GM19397 (cell line): ENCODE data around the gene SMOC2.

Experiments
- ATAC-seq: cut with Tn5 transposase; IDR thresholded peaks from one replicate; pipeline ENCODE4 v1.9.1; 2021; ENCODE audit warnings: mild to moderate bottlenecking, moderate library complexity; ENCODE audit not compliant: unreplicated experiment

The SMOC2 gene

GRCh38 chr6:168641446-168641845 lies 200.5 kb downstream of the SMOC2 start:
- no peak for ATAC-seq

GRCh38 chr6:168643401-168643800 lies 202.4 kb downstream of the SMOC2 start:
- ATAC-seq, result no peak

- ATAC-seq, result no peak
Measured at GRCh38 chr6:168645326-168645725, 204.3 kb downstream of the SMOC2 start.

- ATAC-seq, result no peak
Measured at GRCh38 chr6:168647271-168647670, 206.3 kb downstream of the SMOC2 start.

GRCh38 chr6:168648240-168649125 lies 207.5 kb downstream of the SMOC2 start:
- no peak for ATAC-seq

- ATAC-seq, result no peak
Measured at GRCh38 chr6:168649209-168649608, 208.2 kb downstream of the SMOC2 start.

- ATAC-seq, result no peak
Measured at GRCh38 chr6:168650671-168651111, 209.7 kb downstream of the SMOC2 start.

GRCh38 chr6:168655462-168656152 lies 214.6 kb downstream of the SMOC2 start:
- ATAC-seq, result no peak

GRCh38 chr6:168658059-168658458 lies 217.1 kb downstream of the SMOC2 start:
- no peak for ATAC-seq

- ATAC-seq, result no peak
Measured at GRCh38 chr6:168660400-168660945, 219.5 kb downstream of the SMOC2 start.

- no peak for ATAC-seq
Measured at GRCh38 chr6:168662301-168662936, 221.4 kb downstream of the SMOC2 start.

GRCh38 chr6:168663041-168663440 lies 222.1 kb downstream of the SMOC2 start:
- no peak for ATAC-seq

GRCh38 chr6:168664956-168665355 lies 224.0 kb downstream of the SMOC2 start:
- no peak for ATAC-seq

- no peak for ATAC-seq
Measured at GRCh38 chr6:168666170-168666569, 225.2 kb downstream of the SMOC2 start.

GRCh38 chr6:168666699-168667427 lies 225.9 kb downstream of the SMOC2 start:
- ATAC-seq, result no peak

GRCh38 chr6:168667428-168667805 lies 226.4 kb downstream of the SMOC2 start:
- ATAC-seq, result no peak

- no peak for ATAC-seq
Measured at GRCh38 chr6:168670401-168670985, 229.5 kb downstream of the SMOC2 start.

GRCh38 chr6:168671028-168671862 lies 230.3 kb downstream of the SMOC2 start:
- no peak for ATAC-seq

GRCh38 chr6:168671863-168672546 lies 231.0 kb downstream of the SMOC2 start:
- no peak for ATAC-seq
